ENCODE measurements around the gene TOLLIP.
"Not testable (repeated sequence)": the region's sequence is repeated elsewhere in the genome, so short reads cannot be mapped to it uniquely, and the experiment has no call there.

The TOLLIP gene

DNA sequence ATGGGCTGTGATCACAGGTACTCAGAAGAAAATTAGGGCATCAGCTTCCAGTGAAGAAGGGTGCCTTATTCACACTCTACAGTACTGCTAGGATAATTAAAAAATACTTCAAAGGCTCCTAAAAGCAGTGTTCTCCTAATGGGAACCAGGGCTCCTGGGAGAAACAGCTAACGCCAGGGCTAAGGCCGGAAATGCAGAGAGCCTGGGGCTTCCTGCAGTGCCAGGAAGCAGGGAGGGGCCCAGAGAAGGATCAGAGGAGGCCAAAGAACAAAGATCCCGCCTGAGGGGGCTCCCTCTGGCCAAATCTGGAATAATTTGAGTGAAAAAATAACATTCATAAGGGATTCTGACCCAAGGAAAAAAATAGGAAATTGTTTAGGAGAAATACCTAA lies 27.5 kb downstream of the TOLLIP start:
- no peak for DNase-seq (ENCODE audit: low read depth)

DNA sequence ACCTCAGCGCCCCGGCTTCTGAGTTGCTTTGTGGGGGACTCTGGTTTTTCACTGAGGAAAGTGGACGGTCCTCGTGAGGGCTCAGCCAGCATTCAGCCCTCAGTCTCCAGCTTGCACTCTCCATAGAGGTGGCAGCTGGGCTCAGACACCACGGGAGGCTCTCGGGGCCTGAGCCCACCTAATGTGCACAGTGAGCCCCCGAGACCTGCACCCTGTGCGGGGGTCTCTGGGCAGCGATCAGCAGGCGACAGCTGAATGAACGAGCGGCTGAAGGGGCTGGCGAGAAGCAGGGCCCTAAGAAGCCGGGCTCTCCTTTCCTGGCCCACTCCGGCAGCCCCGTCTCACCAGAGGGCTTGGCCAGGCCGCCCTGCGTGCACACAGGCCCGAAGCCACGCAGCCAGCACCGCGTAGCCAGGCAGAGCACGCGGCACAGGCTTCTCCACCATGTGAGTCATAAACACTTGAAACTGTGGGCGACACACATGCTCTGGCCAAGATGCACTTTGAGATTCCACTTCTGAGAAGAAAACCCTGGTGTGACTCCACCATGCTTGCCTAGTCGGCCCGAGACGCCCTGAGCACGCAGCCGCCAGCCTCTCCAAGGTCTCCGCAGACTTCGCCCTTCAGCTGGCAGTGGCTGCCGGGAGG lies 28.0 kb downstream of the TOLLIP start:
- DNase-seq (ENCODE audit: low read depth), result no peak

DNA sequence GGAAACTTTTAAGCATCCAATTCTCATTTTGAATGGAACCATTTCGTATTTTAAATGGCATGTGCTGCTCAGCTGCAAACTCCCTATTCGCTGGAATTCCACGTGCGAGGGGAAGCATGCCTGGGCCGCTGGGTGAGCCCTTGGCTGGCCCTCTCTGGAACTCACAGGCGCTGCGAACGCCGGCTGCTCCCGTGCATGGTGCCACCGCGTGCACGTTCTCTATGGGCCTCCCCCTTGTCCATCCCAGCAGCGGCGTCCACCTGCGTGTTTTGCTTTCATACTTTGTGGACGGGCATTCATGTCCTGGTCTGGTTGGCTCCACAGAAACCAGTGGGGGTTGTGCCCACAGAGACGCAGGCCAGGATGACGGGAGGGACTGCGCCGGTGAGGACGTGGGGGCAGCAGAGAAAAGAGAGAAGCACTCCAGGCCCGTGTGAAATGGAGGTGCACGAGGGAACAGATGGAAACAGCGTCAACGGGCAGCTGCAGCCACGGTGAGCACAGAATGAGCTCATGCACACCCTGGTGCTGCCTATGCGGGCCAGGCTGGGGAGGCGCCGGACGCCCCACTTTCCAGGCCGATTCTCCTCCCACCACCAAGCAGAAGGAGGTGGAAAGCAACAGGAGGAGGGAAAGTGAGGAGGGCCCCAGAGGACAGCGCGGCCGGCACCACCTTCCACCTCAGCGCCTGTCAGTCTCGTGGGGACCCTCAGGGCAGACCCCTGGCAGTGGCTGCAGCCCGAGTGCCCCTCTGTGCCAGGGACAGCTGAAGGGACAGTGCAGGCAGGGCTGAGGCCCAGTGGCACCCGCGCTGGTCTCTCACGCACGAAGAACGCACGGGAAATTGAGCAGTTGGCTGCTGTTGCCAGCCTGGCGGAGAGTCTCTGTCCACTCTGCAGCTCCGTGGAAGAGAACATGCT lies 29.1 kb downstream of the TOLLIP start:
- no peak for DNase-seq (ENCODE audit: low read depth)

DNA sequence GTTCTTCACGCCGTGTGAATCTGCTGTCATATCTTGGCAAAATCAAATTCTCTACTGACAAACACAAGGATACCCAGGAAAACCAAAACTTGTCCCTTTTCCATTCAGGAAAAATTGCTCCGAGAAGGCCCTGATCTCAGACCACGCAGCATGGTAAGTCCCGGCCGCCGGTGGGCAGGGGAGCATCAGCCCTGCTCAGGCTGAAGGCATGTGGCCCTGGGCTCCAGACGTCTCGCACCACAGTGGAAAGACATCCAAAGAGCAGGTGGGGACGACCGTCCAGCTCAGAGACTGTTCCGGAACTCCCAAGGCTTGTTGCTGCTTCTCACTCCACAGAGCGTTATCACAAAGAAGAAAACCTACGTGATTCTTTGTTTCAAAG lies 29.8 kb downstream of the TOLLIP start:
- DNase-seq (ENCODE audit: low read depth), result no peak

DNA sequence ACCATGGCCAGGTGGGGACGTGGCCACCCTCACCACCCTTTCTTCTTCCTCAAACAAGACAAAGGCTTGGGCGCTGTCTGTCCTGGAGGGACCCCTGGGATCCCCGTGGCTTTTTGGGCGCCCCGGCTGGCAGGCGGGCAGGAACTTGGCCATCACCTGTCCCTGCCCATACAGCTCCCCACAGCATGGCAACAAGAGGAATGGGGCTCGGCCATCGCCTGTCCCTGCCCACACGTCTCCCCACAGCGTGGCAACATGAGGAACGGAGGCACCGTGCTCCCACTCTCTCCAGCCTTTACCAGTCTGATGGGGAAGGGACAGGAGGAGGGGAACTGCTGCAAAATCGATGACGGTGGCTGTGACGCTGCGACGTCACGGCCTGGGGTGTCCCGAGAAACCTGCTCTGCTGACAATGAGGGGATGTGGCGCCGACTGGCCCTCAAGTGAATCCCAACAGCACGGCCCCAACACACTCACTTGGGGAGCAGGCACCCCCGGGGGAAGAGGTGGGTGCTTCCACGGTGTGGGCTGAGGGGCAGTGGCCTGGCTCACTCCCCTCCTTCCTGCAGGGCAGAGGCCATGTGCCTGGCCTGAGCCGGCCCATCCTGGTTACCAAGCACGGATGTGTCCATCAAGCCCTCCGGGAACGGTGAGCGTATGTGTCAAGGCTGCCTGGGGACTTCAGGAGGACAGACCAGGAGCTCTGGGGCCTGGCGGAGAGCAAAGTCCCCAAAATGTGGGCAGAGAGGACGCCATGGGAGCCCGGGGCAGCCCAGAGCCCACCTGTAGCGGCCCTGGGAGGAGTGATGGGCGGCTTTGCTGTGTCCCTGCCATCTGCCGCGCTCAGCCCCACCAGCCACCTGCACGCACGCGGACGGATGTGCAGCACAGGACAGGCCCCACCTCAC lies 30.4 kb downstream of the TOLLIP start:
- DNase-seq (ENCODE audit: low read depth), result no peak

DNA sequence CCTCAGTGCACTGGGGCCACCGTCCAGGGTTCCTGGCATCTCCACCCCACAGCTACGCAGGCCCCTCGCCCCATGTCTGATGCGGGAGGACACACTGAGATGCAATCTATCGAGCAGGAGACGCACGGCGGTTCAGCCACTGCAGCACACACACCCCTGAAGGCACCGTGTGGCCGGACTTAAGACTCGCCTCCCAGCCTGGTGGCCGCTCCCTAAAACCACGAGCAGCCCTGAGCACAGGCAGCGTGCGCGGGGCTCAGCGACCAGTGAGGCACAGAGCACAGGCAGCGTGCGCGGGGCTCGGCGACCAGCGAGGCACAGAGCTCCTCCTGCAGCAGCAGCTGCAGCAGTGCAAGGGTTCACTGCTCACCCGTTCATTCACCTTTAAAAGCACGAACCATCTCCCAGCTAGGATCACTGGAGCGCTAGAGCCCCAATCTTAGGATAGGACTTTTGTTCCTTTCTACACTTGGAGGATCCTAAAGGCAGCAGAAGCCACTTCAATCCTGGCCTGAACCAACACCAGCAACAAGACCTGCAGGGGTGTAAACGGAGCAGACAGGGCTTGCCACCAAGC lies 31.4 kb downstream of the TOLLIP start:
- DNase-seq (ENCODE audit: low read depth), result no peak

DNA sequence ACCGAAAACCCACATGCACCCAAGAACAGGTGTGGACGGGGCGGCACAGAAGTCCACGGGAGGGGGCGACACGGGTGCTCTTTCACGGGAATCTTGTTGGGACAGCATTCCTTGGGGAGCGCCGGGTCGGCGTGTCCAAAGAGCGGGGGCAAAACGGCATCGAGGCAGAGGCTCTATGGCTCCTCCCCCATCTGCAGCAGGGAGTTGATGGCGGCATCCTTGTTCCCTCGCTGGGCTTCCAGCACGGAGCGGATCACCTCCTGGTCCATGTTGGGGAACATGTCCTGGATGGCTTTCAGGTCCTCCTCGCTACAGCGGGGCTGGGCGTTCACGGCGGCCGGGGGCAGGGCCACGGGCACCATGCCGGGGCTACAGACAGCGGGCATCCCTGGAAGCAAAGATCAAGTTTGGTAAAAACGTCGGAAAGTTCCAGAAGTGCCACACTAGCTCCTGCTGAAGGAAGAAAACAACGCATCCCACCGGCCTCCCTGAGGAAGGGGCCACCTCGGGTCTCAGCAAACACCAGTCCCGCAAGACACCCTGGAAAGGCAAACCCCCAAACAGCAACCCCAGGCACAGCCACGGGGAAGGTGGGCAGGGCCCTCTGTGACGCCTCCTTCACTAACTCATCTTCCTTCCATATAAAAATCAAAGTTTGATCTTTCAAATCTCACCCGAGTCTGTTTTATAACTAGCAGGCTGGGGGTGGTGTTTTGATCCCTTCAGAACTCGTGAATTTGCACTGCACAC lies 32.4 kb downstream of the TOLLIP start:
- DNase-seq (ENCODE audit: low read depth), result no peak

DNA sequence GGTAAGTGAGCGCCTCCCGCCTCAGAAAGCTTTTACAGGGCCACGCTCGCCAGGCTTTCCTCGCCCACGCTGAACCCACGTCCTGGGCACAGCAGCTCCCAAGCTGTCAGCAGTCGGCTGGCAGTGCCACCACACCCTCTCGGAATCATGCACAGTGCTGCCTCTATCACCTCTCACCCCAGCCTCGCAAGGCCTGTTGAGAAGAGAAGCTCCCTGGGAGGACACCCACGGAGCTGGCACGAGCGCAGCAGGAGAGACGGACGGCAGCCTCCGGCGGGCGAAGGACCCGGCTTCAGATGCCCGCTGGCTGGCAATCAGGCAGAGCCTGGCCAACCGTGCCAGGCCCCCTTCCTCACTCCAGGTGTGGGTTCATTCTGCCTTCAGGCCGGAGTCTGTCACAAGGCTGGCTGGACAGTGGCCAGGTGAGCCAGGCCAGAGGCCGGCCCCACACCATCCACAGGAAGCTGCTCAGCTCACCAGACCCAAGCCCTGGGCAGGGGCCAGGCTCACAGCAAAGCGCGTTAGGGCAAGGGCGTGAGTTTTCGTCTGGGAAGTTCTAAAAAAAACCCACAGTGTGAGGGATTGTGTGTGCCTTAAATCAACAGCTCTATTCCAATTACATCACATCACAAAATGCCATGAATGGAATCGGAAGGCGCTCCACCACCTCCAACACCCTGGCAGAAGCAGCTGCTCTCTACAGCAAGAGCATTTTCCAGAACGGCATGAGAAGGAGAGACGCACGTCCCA lies 33.2 kb downstream of the TOLLIP start:
- no peak for DNase-seq (ENCODE audit: low read depth)

DNA sequence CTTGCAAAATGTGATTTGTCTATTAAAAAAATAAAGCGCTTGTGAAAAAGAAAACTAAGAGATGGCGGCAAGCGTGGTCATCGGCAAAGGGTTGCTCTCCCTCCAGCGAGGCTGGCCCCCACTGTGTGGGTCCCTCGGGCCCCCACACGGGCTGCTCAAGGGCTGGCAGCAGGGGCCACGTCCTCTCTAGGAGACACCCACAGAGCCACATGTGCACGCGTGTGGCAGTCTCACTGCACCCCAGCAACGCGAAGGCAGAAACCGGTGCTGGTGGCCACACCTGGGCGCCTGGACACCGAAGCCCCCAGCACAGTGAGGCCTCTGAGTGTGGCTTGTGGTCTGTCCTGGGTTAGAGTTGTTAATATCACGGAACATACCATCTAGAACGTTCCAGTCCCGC lies 34.4 kb downstream of the TOLLIP start:
- DNase-seq (ENCODE audit: low read depth), result no peak

DNA sequence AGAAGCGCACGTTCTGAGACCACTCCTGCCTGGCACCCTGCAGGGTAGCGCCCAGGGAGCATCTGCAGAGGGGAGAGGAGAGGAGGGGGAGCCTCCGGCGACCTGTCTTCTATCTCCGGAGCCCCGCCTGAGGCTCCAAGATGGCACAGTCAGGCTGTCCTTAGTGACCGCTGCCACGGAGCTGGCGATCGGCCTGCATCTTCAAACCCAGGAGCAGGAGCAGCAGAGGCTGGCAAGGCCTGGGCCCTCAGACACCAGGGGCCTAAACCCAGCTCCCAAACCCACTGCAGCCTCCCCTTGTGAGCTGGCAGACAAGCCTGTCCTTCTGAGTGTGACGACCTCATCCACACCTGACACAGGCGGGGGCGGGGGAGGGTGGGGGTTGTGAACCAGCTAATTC lies 34.9 kb downstream of the TOLLIP start:
- DNase-seq (ENCODE audit: low read depth), result no peak

DNA sequence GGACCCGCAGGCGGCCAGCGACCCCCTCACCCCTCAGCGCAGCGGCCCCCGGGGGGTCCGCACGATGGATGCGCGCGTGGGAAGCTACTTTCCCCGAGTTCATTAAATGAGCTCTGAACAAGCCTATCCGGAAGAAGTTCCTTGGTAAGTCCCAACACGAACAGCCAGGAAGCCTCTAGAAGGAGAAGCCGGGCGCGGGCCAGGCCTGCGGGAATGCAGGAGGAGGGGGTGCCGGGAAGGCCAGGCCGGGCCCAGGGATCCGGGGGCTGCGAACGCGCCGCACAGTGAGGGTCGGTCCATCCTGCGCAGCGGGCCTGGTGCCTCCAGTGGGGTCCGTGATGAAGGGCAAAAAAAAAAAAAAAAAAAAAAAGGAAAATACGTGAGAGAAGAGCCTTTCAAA lies 36.9 kb downstream of the TOLLIP start:
- DNase-seq (ENCODE audit: low read depth), result no peak

DNA sequence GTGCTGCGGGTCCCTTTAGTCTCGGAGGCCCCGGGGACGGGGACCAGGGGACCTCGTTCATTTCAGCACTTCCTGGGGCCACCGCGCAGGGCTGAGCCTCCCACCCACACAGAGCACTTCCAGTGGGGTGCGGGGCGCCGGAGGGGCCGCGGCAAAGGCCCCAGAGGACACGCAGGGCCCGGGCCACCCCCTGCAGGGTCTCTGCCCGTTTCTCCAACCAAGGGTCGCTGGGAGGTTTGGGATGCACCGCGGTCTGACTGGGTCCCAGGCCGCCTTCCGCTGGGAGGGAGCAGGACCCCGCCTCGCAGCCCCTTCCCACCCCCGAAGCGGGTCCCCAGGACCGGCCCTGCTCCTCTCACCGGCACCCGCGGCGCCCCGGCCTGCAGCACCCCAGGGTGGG lies 37.5 kb downstream of the TOLLIP start:
- DNase-seq (ENCODE audit: low read depth), result no peak

DNA sequence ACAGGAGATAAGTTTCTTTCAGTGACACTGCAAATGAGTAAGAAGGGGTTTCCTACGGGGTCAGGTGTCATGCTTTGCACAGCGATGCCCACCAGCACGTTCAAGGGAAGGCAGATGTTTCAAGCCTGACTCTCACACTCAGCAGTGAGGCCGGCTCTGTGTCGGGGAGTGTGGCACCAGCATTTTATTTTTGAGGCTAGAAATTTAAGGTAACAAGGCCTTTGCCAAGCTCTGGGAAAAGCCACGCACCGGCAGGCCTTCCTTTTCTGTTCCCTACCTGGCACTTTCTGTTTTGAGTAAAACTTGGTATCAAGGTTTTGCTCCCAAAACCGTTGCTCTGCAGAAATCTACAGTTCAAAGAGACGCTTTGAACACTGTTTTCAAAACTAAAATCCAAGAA lies 38.0 kb downstream of the TOLLIP start:
- DNase-seq (ENCODE audit: low read depth), result no peak

DNA sequence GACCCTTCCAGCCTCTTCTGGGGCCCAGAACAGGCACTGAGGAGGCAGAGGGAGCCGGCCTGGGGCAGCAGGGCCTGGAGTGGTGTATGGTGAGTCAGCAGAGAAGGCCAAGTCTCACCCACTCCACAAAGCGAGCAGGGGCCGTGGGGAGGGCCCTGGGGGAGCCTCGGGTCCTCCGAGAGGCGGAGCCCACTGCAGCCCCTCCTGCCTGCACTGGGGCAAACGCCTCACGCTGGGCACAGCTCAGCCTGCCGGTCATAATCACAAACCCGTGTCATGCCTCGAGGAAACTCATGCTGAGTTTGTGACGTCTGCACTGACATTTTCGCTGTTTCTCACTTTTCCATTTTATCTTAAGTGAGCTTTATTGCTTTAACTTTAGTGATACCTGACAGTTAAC lies 38.4 kb downstream of the TOLLIP start:
- DNase-seq (ENCODE audit: low read depth), result no peak

DNA sequence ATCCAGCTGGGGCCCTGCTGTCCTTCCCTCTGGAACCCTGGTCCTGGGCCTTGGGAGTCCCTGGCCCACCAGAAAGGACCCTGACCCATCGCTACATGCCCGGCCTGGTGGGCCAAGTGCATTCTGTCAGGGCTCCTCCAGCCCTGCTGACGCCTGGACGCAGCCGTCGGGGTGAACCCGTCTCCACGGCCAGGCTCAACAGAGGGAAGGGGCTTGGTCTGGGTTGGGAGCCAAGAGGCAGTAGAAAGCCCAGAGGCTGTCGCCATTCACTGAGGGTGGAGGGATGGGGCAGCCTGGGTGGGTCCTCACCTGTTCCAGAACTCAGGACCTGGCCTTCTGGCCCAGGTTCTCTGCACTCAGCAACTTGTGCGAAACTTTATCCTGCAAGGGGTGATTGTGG lies 39.0 kb downstream of the TOLLIP start:
- no peak for DNase-seq (ENCODE audit: low read depth)

DNA sequence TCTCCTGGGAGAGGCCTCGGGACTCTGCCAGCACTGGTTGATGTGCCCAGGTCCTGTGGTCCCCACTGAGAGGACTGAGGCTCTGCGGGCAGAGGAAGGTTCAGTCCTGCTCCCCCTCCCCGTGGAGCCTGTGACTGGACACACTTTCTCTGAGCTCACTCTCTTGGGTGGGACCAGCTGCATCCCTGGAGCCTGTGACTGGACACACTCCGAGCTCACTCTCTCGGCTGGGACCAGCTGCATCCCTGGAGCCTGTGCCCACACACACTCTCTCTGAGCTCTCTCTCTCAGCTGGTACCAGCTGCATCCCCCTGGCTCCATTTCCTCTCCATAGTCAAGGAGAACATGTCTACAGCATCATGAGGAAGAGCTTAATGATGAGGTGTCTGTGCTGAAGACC lies 39.5 kb downstream of the TOLLIP start:
- DNase-seq (ENCODE audit: low read depth), result no peak

DNA sequence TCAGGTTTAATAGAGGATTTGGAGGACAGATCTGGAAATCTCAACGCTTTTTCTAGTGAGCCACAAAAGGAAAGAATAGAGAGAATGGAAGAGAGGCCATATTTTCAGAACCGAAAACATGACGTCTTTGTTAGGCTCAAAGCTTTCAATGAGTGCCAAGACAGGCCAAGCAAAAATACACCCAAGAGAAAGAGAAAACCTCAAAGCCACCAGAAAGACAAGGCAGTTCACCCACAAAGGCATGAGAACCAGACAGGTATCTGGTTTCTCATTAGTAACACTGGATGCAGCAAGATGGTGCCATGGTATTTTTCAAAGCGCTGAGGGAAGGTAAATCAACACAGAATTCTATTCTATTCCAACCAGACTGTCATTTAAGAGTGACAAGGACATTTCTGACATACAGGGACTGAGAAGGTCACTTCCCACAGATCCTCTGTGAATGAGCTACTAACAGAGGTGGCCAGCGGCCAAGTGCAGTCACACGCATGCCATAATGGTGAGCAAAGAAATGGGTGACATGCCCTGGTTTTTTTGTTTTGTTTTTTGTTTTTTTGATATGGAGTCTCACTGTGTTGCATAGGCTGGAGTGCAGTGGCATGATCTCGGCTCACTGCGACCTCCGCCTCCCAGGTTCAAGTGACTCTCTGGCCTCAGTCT lies 41.9 kb downstream of the TOLLIP start:
- DNase-seq (ENCODE audit: low read depth), result no peak

DNA sequence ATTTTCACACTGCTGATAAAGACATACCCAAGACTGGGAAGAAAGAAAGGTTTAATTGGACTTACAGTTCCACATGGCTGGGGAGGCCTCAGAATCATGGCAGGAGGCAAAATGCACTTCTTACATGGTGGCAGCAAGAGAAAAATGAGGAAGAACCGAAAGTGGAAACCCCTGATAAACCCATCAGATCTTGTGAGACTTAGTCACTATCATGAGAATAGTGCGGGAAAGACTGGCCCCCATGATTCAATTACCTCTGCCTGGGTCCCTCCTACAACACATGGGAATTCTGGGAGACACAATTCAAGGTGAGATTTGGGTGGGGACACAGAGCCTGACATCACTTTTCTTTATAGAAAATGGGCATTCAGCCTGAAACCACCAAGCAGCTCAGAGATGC lies 42.5 kb downstream of the TOLLIP start:
- DNase-seq (ENCODE audit: low read depth), result not testable (repeated sequence)

DNA sequence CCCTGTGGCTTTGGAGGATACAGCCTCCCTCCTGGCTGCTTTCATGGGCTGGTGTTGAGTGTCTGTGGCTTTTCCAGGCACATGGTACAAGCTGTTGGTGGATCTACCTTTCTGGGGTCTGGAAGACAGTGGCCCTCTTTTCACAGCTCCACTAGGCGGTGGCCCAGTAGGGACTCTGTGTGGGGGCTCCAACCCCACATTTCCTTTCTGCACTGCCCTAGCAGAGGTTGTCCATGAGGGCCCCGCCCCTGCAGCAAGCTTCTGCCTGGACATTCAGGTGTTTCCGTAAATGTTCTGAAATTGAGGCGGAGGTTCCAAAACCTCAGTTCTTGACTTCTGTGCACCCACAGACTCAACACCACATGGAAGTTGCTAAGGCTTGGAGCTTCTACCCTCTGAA lies 44.0 kb downstream of the TOLLIP start:
- not testable (repeated sequence) for DNase-seq (ENCODE audit: low read depth)

DNA sequence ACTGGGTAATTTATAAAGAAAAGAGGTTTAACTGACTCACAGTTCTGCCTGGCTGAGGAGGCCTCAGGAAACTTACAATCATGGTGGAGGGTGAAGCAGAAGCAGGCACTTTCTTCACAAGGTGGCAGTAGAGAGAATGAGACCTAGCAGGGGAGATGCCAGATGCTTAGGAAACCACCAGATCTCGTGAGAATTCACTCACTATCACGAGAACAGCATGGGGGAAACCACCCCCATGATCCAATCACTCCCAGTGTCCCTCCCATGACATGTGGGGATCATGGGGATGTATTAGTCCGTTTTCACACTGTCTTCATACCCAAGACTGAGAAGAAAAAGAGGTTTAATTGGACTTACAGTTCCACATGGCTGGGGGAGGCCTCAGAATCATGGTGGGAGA lies 45.0 kb downstream of the TOLLIP start:
- not testable (repeated sequence) for DNase-seq (ENCODE audit: low read depth)

All from stimulated activated CD8-positive, alpha-beta memory T cell treated with anti-CD3 and anti-CD28 coated beads, Interleukin-15, amount 100 ng/mL, for 24 hours (primary cell).